ENCODE results near the gene ITGBL1. TPM values are rescaled to one million over a fixed set of nuclear protein-coding genes. Genes with fewer than 3 reads are reported as not detected.

ITGBL1 gene
- total and polyA plus RNA-seq, 2 donors (not counting 3 experiments of a cell fraction or from before 2014, with no cell fraction given): 4.6 to 8.8 TPM

DNA sequence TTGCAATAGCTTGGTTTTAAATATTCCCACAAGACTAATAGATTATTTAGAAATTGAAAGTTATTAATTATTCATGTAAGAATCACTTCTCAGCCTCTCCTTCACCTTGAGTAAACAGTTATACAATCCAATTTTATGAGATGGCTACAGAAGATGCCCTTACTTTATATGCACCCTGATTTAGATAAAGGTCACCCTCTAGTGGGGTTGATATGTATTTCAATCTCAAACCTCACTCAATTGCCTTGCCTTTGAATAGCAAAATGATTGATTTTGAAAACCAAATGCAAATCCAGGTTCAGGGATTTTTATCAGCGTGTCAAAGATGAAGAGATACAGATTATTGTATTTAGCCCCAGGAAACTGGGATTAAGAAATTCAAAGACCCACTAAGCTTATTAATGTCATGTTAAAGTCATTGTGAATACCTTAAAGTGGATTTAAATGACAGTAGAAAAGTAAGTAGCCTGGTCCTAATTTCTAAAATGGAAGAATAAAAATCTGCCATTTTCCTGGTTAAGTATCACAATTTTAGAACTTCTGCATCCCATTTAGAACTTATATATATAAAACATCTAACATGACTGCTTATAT is 305.1 kb downstream of the ITGBL1 start:
- CTCF ChIA-PET: interaction anchor here (0.6 to 7.2 kb wide), 29 partner anchors 10 to 630 kb away, joined by 3 to 129 read pairs (median 4); no protein-coding TSS in a partner anchor

DNA sequence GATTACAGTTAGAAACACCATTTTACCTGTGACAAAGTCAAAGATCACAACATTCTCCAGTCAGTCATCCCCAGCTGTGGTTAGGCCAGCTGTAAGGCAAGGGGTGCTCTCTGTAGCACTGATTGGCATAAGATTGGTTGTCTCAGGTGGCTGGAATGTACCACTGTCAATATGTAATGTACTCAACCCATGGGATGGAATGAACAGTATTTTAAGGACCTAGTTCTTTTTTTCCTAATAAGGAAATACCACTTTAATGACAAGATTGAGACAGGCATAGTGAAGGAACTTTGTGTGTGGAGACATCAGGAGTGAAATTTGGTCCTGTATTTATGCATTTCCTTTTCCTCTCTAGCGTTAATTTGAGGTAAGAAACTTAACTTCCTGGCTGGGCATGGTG is 310.7 kb downstream of the ITGBL1 start:
- CTCF ChIA-PET: interaction anchor here (1.2 to 1.4 kb wide), 2 partner anchors 249 to 613 kb away, joined by 3 to 4 read pairs; no protein-coding TSS in a partner anchor
- TF ChIP-seq FOS (IDR thresholded peaks at IDR 0.05; ENCODE audit: borderline replicate concordance, insufficient read depth, low read length): no peak
- TF ChIP-seq MYC (IDR thresholded peaks at IDR 0.05; ENCODE audit: low read depth, low read length): no peak
- TF ChIP-seq POLR2AphosphoS5 (IDR thresholded peaks at IDR 0.05; ENCODE audit: insufficient read depth, low read depth, low read length): no peak
- no peak for TF ChIP-seq POLR2A (IDR thresholded peaks at IDR 0.05; ENCODE audit: low read depth, low read length)
- TF ChIP-seq, protein P1, sequence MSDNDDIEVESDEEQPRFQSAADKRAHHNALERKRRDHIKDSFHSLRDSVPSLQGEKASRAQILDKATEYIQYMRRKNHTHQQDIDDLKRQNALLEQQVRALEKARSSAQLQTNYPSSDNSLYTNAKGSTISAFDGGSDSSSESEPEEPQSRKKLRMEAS (IDR thresholded peaks at IDR 0.05; ENCODE audit: insufficient read depth, insufficient read length): no peak
- TF ChIP-seq, protein P2, sequence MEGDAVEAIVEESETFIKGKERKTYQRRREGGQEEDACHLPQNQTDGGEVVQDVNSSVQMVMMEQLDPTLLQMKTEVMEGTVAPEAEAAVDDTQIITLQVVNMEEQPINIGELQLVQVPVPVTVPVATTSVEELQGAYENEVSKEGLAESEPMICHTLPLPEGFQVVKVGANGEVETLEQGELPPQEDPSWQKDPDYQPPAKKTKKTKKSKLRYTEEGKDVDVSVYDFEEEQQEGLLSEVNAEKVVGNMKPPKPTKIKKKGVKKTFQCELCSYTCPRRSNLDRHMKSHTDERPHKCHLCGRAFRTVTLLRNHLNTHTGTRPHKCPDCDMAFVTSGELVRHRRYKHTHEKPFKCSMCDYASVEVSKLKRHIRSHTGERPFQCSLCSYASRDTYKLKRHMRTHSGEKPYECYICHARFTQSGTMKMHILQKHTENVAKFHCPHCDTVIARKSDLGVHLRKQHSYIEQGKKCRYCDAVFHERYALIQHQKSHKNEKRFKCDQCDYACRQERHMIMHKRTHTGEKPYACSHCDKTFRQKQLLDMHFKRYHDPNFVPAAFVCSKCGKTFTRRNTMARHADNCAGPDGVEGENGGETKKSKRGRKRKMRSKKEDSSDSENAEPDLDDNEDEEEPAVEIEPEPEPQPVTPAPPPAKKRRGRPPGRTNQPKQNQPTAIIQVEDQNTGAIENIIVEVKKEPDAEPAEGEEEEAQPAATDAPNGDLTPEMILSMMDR (IDR thresholded peaks at IDR 0.05; ENCODE audit: extremely low read depth in 1 of 2, insufficient read depth in 1 of 2, low read depth in 1 of 2, low read length in 2 of 2): no peak
- no peak for TF ChIP-seq EZH2 (IDR thresholded peaks at IDR 0.05; ENCODE audit: borderline replicate concordance, low read depth, low read length, severe bottlenecking)
- no peak for TF ChIP-seq GATA2 (IDR thresholded peaks at IDR 0.05; ENCODE audit: insufficient read depth, insufficient read length, low read depth, low read length)
- no peak for TF ChIP-seq JUN (IDR thresholded peaks at IDR 0.05; ENCODE audit: borderline replicate concordance, insufficient read depth, insufficient read length, low read depth)
- intact Hi-C loops (cut with micrococcal nuclease) (no loop called here), dilution Hi-C loops (cut with MboI; ENCODE audit: extremely low pct_ligation_motif_present, low sequenced_read_pairs) (loop anchor here (25.0 kb wide), 1 partner anchor 251 kb away; no protein-coding TSS in a partner anchor)
- no peaks in the 10 kb centered on the region for H3K9me3 ChIP-seq (replicated peaks; ENCODE audit: control insufficient read depth, insufficient read depth, low read length)
- DNase-seq (ENCODE audit: low read depth, low spot score): no peak
- H3K9ac ChIP-seq (replicated peaks; ENCODE audit: extremely low read depth, insufficient read depth, low read length): no peak overlapping the region
- H3K36me3 ChIP-seq (ENCODE audit: control insufficient read depth in 2 of 2, extremely low read depth in 1 of 2, insufficient read depth in 2 of 2, low read length in 2 of 2): no peaks in the 10 kb centered on the region
- POLR2A ChIA-PET: no interaction called here
- H3K4me2 ChIP-seq (ENCODE audit: insufficient read depth, low read length): no peak overlapping the region
- H4K20me1 ChIP-seq (replicated peaks; ENCODE audit: control insufficient read depth, extremely low read depth, insufficient read depth, low read length): no peaks in the 10 kb centered on the region
- no TSS peak for BruUV-seq (replicated peaks)
- H3K4me3 ChIP-seq (replicated peaks in 1 of 3; ENCODE audit: insufficient read depth in 1 of 3, low read depth in 1 of 3, low read length in 3 of 3): no peak overlapping the region
- FAIRE-seq: no peak
- H3K79me2 ChIP-seq (ENCODE audit: control insufficient read depth, insufficient read depth, low read length): no peaks in the 10 kb centered on the region
- H2AFZ ChIP-seq (ENCODE audit: low read depth, low read length): no peak overlapping the region
- H3K27me3 ChIP-seq (ENCODE audit: control insufficient read depth in 2 of 2, insufficient read depth in 2 of 2, low read length in 2 of 2): peaks cover 3 to 5% of the 10 kb centered on the region in 2 experiments
- no peak overlapping the region for H3K27ac ChIP-seq (ENCODE audit: insufficient read depth, low read depth, low read length)
- no peaks in the 10 kb centered on the region for H3K9me1 ChIP-seq (replicated peaks; ENCODE audit: control insufficient read depth, extremely low read depth, insufficient read depth, low read length)
- no peaks in the 10 kb centered on the region for H3K4me1 ChIP-seq (ENCODE audit: control insufficient read depth, extremely low read depth, insufficient read depth, low read length)

More for the DNA sequence above, 305.1 kb downstream of the ITGBL1 start:
- intact Hi-C loops (cut with micrococcal nuclease): loop anchor here (1.0 to 5.0 kb wide), 6 partner anchors 133 to 613 kb away; partner anchors contain the start of gene NALCN
- no peaks in the 10 kb centered on the region for H3K4me1 ChIP-seq (ENCODE audit: control insufficient read depth, extremely low read depth, insufficient read depth, low read length)
- no peaks in the 10 kb centered on the region for H4K20me1 ChIP-seq (replicated peaks; ENCODE audit: control insufficient read depth, extremely low read depth, insufficient read depth, low read length)
- no peak overlapping the region for H3K9ac ChIP-seq (replicated peaks; ENCODE audit: extremely low read depth, insufficient read depth, low read length)
- no peaks in the 10 kb centered on the region for H3K9me1 ChIP-seq (replicated peaks; ENCODE audit: control insufficient read depth, extremely low read depth, insufficient read depth, low read length)
- H3K9me3 ChIP-seq (replicated peaks; ENCODE audit: control insufficient read depth, insufficient read depth, low read length): no peaks in the 10 kb centered on the region
- no TSS peak for BruUV-seq (replicated peaks)
- H3K36me3 ChIP-seq (ENCODE audit: control insufficient read depth in 2 of 2, extremely low read depth in 1 of 2, insufficient read depth in 2 of 2, low read length in 2 of 2): no peaks in the 10 kb centered on the region
- POLR2A ChIA-PET: no interaction called here
- dilution Hi-C loops (cut with MboI; ENCODE audit: extremely low pct_ligation_motif_present, low sequenced_read_pairs): loop anchor here (25.0 kb wide), 1 partner anchor 245 kb away; no protein-coding TSS in a partner anchor
- peaks cover 0 to 3% of the 10 kb centered on the region in 2 experiments for H3K27me3 ChIP-seq (ENCODE audit: control insufficient read depth in 2 of 2, insufficient read depth in 2 of 2, low read length in 2 of 2)
- peak; percentile 84 for FAIRE-seq
- H2AFZ ChIP-seq (ENCODE audit: low read depth, low read length): no peak overlapping the region
- H3K79me2 ChIP-seq (ENCODE audit: control insufficient read depth, insufficient read depth, low read length): no peaks in the 10 kb centered on the region
- no peak overlapping the region for H3K27ac ChIP-seq (ENCODE audit: insufficient read depth, low read depth, low read length)
- peak; percentile 68 for DNase-seq (ENCODE audit: low read depth, low spot score)
- H3K4me3 ChIP-seq (replicated peaks in 1 of 3; ENCODE audit: insufficient read depth in 1 of 3, low read depth in 1 of 3, low read length in 3 of 3): no peak overlapping the region
- no peak for TF ChIP-seq GATA2 (IDR thresholded peaks at IDR 0.05; ENCODE audit: insufficient read depth, insufficient read length, low read depth, low read length)
- TF ChIP-seq, protein P2 (IDR thresholded peaks at IDR 0.05; ENCODE audit: extremely low read depth in 1 of 2, insufficient read depth in 1 of 2, low read depth in 1 of 2, low read length in 2 of 2): peak; percentile 35 to 37
- H3K4me2 ChIP-seq (ENCODE audit: insufficient read depth, low read length): no peak overlapping the region

All from endothelial cell of umbilical vein (primary cell).